Fibroblast of gingiva (primary cell): ENCODE measurements around the gene SNTB2.
"Not testable (repeated sequence)": the region's sequence is repeated elsewhere in the genome, so short reads cannot be mapped to it uniquely, and the experiment has no call there.

ENCODE experiments used
- DNase-seq: peaks from one replicate; pipeline ENCODE4 v3.0.0-alpha.2; 2011; ENCODE audit warnings: low read depth

SNTB2 gene

GRCh38 chr16:69186642-69187445, at the start of gene SNTB2:
SNTB2 (plus strand) TSS chr16:69187164; CDS start chr16:69187167, 3 bp downstream.
- peak; percentile 81 for DNase-seq

GRCh38 chr16:69138608-69139007, 48.4 kb upstream of the SNTB2 start:
- no peak for DNase-seq

GRCh38 chr16:69139464-69139863, 47.5 kb upstream of the SNTB2 start:
- not testable (repeated sequence) for DNase-seq

- no peak for DNase-seq
Measured at GRCh38 chr16:69141014-69141413, 46.0 kb upstream of the SNTB2 start.

- DNase-seq, result no peak
Measured at GRCh38 chr16:69141936-69142335, 45.0 kb upstream of the SNTB2 start.

- DNase-seq, result no peak
Measured at GRCh38 chr16:69143116-69143515, 43.8 kb upstream of the SNTB2 start.

GRCh38 chr16:69145658-69146057, 41.3 kb upstream of the SNTB2 start:
- peak; percentile 42 for DNase-seq

- not testable (repeated sequence) for DNase-seq
Measured at GRCh38 chr16:69149621-69150020, 37.3 kb upstream of the SNTB2 start.

- peak; percentile 68 for DNase-seq
Measured at GRCh38 chr16:69150146-69150865, 36.7 kb upstream of the SNTB2 start.

- DNase-seq, result no peak
Measured at GRCh38 chr16:69157196-69157595, 29.8 kb upstream of the SNTB2 start.

GRCh38 chr16:69160192-69160591, 26.8 kb upstream of the SNTB2 start:
- DNase-seq, result no peak

- no peak for DNase-seq
Measured at GRCh38 chr16:69165584-69165983, 21.4 kb upstream of the SNTB2 start.

GRCh38 chr16:69166221-69166833, 20.6 kb upstream of the SNTB2 start:
- no peak for DNase-seq

- DNase-seq, result no peak
Measured at GRCh38 chr16:69166946-69167930, 19.7 kb upstream of the SNTB2 start.

- no peak for DNase-seq
Measured at GRCh38 chr16:69169051-69169450, 17.9 kb upstream of the SNTB2 start.

GRCh38 chr16:69169607-69170352, 17.2 kb upstream of the SNTB2 start:
- DNase-seq, result no peak

- DNase-seq, result peak; percentile 57
Measured at GRCh38 chr16:69171325-69172084, 15.5 kb upstream of the SNTB2 start.

GRCh38 chr16:69176033-69176800, 10.7 kb upstream of the SNTB2 start:
- peak; percentile 71 for DNase-seq

- peak; percentile 96 for DNase-seq
Measured at GRCh38 chr16:69179328-69180010, 7.5 kb upstream of the SNTB2 start.
